ENCODE results near the gene MICA. TPM values are rescaled to one million over a fixed set of nuclear protein-coding genes. Genes with fewer than 3 reads are reported as not detected.

The MICA gene
- total RNA-seq, 4 donors from 2014 or later, result 7.7 to 21.7 (median 13.9) TPM

- no peak overlapping the region for H3K4me3 ChIP-seq (ENCODE audit: low read depth, poor library complexity, severe bottlenecking)
- TF ChIP-seq, protein P1, sequence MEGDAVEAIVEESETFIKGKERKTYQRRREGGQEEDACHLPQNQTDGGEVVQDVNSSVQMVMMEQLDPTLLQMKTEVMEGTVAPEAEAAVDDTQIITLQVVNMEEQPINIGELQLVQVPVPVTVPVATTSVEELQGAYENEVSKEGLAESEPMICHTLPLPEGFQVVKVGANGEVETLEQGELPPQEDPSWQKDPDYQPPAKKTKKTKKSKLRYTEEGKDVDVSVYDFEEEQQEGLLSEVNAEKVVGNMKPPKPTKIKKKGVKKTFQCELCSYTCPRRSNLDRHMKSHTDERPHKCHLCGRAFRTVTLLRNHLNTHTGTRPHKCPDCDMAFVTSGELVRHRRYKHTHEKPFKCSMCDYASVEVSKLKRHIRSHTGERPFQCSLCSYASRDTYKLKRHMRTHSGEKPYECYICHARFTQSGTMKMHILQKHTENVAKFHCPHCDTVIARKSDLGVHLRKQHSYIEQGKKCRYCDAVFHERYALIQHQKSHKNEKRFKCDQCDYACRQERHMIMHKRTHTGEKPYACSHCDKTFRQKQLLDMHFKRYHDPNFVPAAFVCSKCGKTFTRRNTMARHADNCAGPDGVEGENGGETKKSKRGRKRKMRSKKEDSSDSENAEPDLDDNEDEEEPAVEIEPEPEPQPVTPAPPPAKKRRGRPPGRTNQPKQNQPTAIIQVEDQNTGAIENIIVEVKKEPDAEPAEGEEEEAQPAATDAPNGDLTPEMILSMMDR (IDR thresholded peaks at IDR 0.05), result no peak
- no peak for TF ChIP-seq POLR2A (IDR thresholded peaks at IDR 0.05)
- WGBS, 2 donors, result 58 to 85% methylated on average over 1 to 2 of the region's 4 CpGs
- DNase-seq (ENCODE audit: low spot score in 2 of 2), result no peak
- intact Hi-C loops (cut with DNase I; ENCODE audit: low total_unique reads), result no loop called here
Observed at GRCh38 chr6:31377029-31377428, 26.4 kb upstream of the MICA start.

DNA sequence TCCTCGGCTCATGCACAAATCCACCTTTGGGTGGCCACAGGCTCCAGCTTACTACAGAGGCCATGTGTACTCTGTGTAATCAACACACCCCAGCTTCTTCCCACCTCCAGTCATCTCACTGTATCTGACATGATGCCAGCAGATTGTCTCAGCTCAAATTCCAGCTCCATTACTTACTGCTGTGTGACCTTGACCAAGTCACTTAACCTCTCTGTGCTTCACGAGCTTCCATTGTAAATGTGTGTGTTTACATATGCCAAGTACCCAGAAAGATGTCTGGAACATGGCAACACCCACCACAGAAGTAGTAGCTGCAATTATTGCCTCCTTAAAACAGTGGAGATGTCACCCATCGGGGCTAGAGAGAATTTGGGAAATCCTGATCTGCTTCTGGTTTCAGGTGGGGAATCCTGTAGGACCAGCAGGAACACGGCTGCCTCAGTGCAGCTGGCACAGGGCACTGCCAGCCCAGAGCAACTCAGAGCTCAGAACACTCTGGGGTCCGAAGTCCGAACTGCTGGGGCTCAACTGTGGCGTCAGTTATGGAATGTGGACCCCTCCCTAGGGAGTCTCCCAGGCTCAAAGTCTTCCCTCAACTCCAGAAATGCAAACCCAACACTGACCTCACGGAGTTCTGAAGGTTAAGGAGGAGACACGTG, 25.2 kb upstream of the MICA start:
- no peak for DNase-seq (ENCODE audit: low spot score in 2 of 2)
- TF ChIP-seq POLR2A (IDR thresholded peaks at IDR 0.05), result no peak
- TF ChIP-seq, protein P1 (IDR thresholded peaks at IDR 0.05), result no peak
- 56 to 65% methylated on average over 9 of the region's 9 CpGs for WGBS, 2 donors
- no peak overlapping the region for H3K4me3 ChIP-seq (ENCODE audit: low read depth, poor library complexity, severe bottlenecking)
- intact Hi-C loops (cut with DNase I; ENCODE audit: low total_unique reads), result no loop called here

DNA sequence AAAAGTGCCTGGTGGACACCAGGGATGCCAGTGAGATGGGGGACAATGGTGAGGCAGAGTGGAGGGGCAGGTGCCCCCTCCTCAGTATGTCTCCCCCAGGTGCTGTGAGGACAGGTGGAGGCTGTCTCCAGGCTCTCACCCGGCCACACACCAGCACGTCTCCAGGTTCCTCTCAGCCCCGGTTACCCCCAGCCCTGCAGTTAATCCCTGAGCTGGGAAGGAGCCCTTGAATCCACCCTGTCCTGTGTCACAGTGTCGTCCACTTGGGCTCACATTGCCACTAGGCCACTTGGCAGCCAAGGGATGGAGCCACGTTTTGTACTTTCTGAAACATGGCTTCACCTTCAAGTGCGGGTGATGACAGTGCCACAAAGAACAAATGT, 24.7 kb upstream of the MICA start:
- no peak for TF ChIP-seq POLR2A (IDR thresholded peaks at IDR 0.05)
- TF ChIP-seq, protein P1 (IDR thresholded peaks at IDR 0.05), result no peak
- no peak overlapping the region for H3K4me3 ChIP-seq (ENCODE audit: low read depth, poor library complexity, severe bottlenecking)
- 70 to 77% methylated on average over 6 of the region's 6 CpGs for WGBS, 2 donors
- intact Hi-C loops (cut with DNase I; ENCODE audit: low total_unique reads), result no loop called here
- no peak for DNase-seq (ENCODE audit: low spot score in 2 of 2)

GRCh38 chr6:31379850-31380249, 23.5 kb upstream of the MICA start:
- no peak overlapping the region for H3K4me3 ChIP-seq (ENCODE audit: low read depth, poor library complexity, severe bottlenecking)
- intact Hi-C loops (cut with DNase I; ENCODE audit: low total_unique reads), result no loop called here
- no peak for DNase-seq (ENCODE audit: low spot score in 2 of 2)
- TF ChIP-seq, protein P1 (IDR thresholded peaks at IDR 0.05), result no peak
- TF ChIP-seq POLR2A (IDR thresholded peaks at IDR 0.05), result no peak
- 40% methylated on average over 10 of the region's 10 CpGs for WGBS, 2 donors

DNA sequence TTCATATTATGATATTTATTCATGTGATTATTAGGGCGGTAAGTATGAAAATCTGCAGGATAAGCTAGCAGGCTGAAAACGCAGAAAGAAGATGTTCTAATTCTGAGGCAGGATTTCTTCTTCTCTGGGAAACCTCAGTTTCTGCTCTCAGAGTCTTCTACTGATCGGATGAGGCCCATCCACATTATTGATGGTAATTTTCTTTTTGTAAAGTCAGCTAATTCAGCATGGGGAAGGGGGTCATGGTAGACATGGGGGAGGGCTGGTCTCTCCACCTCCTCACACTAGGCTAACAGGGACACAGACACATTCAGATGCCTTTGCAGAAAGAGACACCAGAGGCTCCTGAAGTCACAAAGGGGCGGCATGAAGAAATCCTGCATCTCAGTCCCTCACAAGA, 21.7 kb upstream of the MICA start:
- no peak for DNase-seq (ENCODE audit: low spot score in 2 of 2)
- H3K4me3 ChIP-seq (ENCODE audit: low read depth, poor library complexity, severe bottlenecking), result no peak overlapping the region
- TF ChIP-seq, protein P1 (IDR thresholded peaks at IDR 0.05), result no peak
- TF ChIP-seq POLR2A (IDR thresholded peaks at IDR 0.05), result no peak
- intact Hi-C loops (cut with DNase I; ENCODE audit: low total_unique reads), result no loop called here
- 81 to 84% methylated on average over 3 to 4 of the region's 4 CpGs for WGBS, 2 donors

DNA sequence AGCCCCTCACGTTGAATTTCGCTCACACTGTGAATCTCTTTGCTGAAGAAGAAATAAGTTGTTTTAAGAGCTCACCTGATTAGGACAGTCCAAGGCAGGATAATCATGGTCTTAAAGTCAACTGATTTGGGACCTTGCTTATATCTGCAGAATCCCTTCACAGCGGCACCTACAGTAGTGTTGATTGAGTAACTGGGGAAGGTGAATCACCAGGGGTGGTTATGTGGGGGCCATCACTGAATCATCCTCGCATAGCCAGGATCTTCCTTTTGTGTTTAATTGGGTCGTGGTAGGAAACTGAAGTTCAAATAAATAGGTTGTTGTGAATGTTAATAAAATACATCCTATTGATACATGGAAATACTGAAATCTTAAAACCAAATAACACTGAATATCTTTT, 20.2 kb upstream of the MICA start:
- no peak overlapping the region for H3K4me3 ChIP-seq (ENCODE audit: low read depth, poor library complexity, severe bottlenecking)
- no peak for TF ChIP-seq POLR2A (IDR thresholded peaks at IDR 0.05)
- TF ChIP-seq, protein P1 (IDR thresholded peaks at IDR 0.05), result no peak
- DNase-seq (ENCODE audit: low spot score in 2 of 2), result no peak
- WGBS, 2 donors, result 70% methylated on average over 5 of the region's 5 CpGs
- intact Hi-C loops (cut with DNase I; ENCODE audit: low total_unique reads), result no loop called here
